Gastroesophageal sphincter (tissue), 3 donors: Measurements from ENCODE around the gene AP3D1.

Source experiments
- CTCF ChIP-seq, 4 experiments: fragments of 200-600 bp in 2 of 4; fragments of 450-650 bp in 2 of 4; sonication (generic) in 1 of 4; IDR thresholded peaks; one replicate each; pipeline ENCODE4 v1.5.1; 2017 to 2019; ENCODE audit warnings: antibody characterized with exemption in 4 of 4, mild to moderate bottlenecking in 2 of 4, moderate library complexity in 2 of 4
- POLR2A ChIP-seq, 2 donors: fragments of 450-650 bp; IDR thresholded peaks; one replicate each; pipeline ENCODE4 v1.6.1; 2017; ENCODE audit warnings: antibody characterized with exemption in 2 of 2, mild to moderate bottlenecking in 2 of 2, moderate library complexity in 1 of 2
- POLR2AphosphoS5 ChIP-seq: sonication (generic); formaldehyde crosslinking; IDR thresholded peaks from one replicate; pipeline ENCODE4 v1.6.1; 2017; ENCODE audit warnings: antibody characterized with exemption

GRCh38 chr19:2079076-2079864, 72.1 kb downstream of the AP3D1 start:
- TF ChIP-seq CTCF (IDR thresholded peaks at IDR 0.05) (no peak), POLR2A (IDR thresholded peaks at IDR 0.05) (no peak), POLR2AphosphoS5 (no peak)
